ENCODE results near the gene MAML2.

MAML2 gene

GRCh38 chr11:96021901-96022650 lies 320.9 kb downstream of the MAML2 start:
- DNase-seq, result no peak

GRCh38 chr11:96019810-96020747 lies 322.9 kb downstream of the MAML2 start:
- no peak for DNase-seq

GRCh38 chr11:96019281-96019680 lies 323.7 kb downstream of the MAML2 start:
- no peak for DNase-seq

- no peak for DNase-seq
Observed at GRCh38 chr11:96017856-96018255, 325.1 kb downstream of the MAML2 start.

GRCh38 chr11:96016978-96017502 lies 326.0 kb downstream of the MAML2 start:
- DNase-seq, result no peak

GRCh38 chr11:96015906-96016565 lies 327.0 kb downstream of the MAML2 start:
- DNase-seq, result no peak

- peak; percentile 32 for DNase-seq
Observed at GRCh38 chr11:96014217-96014616, 328.8 kb downstream of the MAML2 start.

GRCh38 chr11:96013461-96014213 lies 329.4 kb downstream of the MAML2 start:
- DNase-seq, result no peak

GRCh38 chr11:96012086-96012824 lies 330.7 kb downstream of the MAML2 start:
- DNase-seq, result peak; percentile 31

GRCh38 chr11:96010683-96011082 lies 332.3 kb downstream of the MAML2 start:
- no peak for DNase-seq

- DNase-seq, result no peak
Observed at GRCh38 chr11:96008161-96008720, 334.8 kb downstream of the MAML2 start.

- DNase-seq, result no peak
Observed at GRCh38 chr11:96006037-96006436, 337.0 kb downstream of the MAML2 start.

- DNase-seq, result no peak
Observed at GRCh38 chr11:96004862-96005261, 338.1 kb downstream of the MAML2 start.

- DNase-seq, result no peak
Observed at GRCh38 chr11:96002754-96003290, 340.2 kb downstream of the MAML2 start.

GRCh38 chr11:96002339-96002738 lies 340.7 kb downstream of the MAML2 start:
- DNase-seq, result no peak

- no peak for DNase-seq
Observed at GRCh38 chr11:96001037-96001436, 342.0 kb downstream of the MAML2 start.

GRCh38 chr11:95999711-96000406 lies 343.1 kb downstream of the MAML2 start:
- DNase-seq, result no peak

GRCh38 chr11:95996621-95997235 lies 346.3 kb downstream of the MAML2 start:
- DNase-seq, result no peak

- DNase-seq, result no peak
Observed at GRCh38 chr11:95994329-95994728, 348.7 kb downstream of the MAML2 start.

Measured in activated naive CD4-positive, alpha-beta T cell treated with anti-CD3 and anti-CD28 coated beads, Interleukin-2, amount 50 U/mL, for 16 hours (primary cell).